ENCODE results near the gene SIKE1.
"Not testable (repeated sequence)": the region's sequence is repeated elsewhere in the genome, so short reads cannot be mapped to it uniquely, and the experiment has no call there.

Gene SIKE1

DNA sequence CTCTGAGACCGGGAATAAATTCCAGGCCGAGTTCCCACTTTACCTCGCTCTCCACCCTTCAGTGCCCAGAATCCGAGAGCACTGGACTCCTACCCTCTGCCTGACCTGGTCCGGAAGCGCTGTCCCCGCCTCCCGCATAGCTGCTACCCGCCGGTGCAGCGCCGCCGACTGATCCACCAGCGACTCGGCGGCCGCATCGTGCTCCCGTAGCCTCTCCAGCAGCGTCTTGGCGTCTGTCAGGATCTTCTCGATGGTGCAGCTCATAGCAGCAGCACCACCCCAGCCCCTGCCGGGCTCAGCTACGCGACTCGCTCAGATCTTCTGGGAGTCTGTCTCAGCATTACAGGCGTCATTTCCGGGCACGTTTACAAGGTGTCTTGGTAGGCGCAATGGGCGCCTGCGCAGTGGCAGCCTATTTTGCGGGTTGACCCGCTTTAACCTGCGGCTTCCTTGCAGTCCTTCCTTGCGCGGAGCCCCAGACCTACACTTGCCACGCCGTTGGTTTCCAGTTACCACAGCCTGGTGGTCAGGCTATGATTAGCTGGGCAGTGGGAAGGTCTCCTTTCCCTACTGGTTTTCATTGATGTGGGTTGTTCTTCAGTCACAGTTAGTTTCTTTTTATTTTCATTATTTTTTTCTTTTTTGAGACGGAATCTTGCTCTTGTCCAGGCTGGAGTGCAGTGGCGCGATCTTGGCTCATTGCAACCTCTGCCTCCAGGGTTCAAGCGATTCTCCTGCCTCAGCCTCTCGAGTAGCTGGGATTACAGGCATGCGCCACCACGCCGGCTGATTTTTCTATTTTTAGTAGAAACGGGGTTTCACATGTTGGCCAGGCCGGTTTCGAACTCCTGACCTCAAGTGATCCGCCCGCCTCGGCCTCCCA is at the start of gene SIKE1:
TSS of gene SIKE1 (minus strand) at position 342 of the 883 bp plus-strand sequence. CDS start at position 264, 78 bp downstream.
- DNase-seq, result peak; percentile 85

DNA sequence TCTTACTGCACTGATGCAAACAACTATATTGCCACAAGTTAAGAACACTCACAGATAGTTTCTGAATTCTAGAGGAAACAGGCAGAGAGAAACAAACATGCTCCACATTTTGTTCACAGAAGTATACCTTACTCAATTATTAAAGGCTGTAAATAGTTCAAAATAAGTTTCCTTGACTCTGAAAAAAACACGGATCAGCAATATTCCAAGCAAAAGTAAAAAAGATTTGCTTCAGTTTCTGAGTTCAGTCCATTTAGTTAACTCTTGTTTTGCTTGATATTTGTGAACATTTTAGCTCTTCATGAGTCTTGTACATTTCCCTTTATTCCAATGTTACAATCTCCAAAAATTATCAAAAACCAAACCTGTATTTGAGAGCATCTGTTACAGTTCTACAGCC is 49.6 kb upstream of the SIKE1 start:
- not testable (repeated sequence) for DNase-seq

DNA sequence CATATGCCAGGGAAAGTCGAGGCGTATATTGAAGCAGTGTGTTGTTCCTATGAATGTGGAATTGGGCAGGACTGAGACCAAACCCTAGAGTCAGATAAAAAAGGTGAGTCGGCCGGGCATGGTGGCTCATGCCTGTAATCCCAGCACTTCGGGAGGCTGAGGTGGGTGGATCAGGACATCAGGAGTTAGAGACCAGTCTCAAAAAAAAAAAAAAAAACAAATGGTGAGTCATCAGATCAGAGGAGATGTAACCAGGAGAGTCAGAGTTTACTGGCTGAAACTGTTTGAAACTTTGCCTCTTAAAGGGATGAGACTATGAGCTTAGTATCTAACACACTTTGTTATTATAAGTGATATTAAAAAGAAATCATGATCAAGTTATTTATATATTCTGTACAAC is 47.8 kb upstream of the SIKE1 start:
- no peak for DNase-seq

DNA sequence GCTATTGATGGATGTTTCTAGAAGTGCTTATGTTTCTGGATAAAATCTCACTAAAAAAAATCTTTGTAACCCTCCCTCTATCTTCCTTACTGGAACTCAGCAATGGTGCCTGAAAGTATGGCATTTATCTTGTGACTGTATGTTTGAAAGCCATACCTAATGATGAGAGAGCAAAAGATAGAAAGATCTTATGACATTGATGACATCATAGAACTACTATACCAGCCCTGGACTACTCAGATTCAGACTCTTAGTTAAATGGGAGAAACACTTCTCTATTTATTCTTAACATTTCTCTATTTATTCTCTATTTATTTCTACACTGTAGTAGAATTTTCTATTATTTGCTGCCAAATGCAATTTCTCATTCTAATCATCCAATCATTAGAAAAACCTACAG is 41.5 kb upstream of the SIKE1 start:
- DNase-seq, result no peak

DNA sequence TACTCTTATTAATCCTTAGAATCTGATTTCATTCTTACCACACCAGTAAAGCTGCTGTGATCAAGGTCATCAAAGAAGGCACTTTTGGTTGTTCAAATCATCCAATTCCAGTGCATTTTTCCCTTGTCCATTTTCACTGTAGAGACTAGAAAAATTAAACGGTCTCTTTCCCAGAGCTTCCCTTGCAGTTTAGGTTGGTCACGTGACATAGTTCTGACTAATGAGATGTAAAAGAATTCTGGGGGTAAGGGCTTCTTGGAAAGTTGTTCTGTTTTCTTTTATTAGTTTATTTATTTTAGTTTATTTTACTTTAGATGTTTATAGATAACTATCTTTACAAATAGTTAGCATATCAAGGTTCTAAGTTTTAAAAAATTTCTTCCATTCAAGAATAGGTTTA is 39.9 kb upstream of the SIKE1 start:
- no peak for DNase-seq

DNA sequence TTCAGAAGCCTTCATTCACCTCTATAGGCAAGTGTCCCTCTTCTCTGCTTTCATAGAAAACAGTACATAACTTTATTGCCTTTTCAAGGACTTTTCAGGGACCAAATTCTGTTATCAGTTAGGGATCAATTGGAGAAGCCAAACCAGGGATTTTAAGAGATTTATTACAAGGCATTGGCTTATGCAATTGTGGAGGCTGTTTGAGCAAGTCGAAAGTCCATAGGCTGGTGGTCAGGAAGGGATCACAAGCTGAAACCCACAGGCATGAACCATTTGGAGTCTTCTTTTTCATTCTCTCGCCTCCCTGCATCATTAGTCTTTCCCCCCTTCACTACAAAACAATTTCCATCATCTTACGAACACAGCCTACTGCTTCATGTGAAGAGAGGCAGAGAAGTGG is 39.4 kb upstream of the SIKE1 start:
- no peak for DNase-seq

DNA sequence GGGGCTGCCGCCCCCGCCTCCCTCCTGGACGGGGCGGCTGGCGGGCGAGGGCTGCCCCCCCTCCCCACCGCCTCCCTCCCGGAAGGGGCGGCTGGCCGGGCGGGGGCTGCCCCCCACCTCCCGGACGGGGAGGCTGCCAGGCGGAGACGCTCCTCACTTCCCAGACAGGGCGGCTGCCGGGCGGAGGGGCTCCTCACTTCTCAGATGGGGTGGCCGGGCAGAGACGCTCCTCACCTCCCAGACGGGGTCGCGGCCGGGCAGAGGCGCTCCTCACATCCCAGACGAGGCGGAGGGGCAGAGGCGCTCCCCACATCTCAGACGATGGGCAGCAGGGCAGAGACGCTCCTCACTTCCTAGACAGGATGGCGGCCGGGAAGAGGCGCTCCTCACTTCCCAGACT is 24.0 kb upstream of the SIKE1 start:
- not testable (repeated sequence) for DNase-seq

DNA sequence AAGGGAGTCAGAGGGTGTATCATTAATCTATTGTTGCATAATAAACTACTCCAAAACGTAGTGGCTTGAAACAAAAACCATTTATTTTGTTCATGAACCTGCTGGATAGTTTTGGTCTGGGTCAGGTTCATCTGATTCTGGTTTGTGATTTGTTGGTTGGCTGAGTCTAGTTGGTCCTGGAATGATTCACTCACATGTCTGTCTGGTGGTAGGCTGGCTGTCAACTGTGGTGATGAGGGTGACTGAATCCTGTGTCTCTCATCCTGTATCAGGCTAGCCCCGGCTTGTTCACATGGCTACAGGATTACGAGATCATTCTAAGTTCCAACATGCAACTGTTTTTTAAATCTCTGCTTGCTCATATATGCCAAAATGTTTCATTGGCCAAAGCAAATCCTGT is 22.5 kb upstream of the SIKE1 start:
- DNase-seq, result no peak

DNA sequence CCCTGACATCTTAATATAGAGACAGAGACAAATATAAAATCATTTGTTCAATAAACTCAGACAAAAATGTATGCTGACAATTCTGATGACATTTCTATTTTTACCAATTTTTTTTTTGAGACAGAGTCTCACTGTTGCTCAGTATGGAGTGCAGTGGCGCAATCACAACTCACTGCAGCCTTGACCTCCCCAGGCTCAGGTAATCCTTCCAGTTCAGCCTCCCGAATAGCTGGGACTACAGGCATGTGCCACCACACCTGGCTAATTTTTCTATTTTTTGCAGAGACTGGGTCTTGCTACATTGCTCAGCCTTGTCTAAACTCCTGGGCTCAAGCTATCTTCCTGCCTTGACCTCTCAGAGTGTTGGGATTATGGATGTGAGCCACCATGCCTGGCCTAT is 13.6 kb upstream of the SIKE1 start:
- DNase-seq, result no peak

DNA sequence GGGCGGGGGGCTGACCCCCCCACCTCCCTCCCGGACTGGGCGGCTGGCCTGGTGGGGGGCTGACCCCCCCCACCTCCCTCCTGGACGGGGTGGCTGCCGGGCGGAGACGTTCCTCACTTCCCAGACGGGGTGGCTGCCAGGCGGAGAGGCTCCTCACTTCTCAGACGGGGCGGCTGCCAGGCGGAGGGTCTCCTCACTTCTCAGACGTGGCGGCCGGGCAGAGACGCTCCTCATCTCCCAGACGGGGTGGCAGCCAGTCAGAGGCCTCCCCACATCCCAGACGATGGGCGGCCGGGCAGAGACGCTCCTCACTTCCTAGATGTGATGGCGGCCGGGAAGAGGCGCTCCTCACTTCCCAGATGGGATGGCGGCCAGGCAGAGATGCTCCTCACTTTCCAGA is 10.1 kb upstream of the SIKE1 start:
- not testable (repeated sequence) for DNase-seq

DNA sequence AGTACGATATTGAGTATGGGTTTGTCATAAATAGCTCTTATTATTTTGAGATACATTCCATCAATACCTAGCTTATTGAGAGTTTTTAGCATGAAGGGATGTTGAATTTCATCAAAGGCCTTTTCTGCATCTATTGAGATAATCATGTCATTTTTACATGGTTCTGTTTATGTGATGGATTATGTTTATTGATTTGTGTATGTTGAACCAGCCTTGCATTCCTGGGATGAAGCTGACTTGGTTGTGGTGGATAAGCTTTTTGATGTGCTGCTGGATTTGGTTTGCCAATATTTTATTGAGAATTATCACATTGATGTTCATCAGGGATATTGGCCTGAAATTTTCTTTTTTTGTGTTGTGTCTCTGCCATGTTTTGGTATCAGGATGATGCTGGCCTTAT is 6.0 kb upstream of the SIKE1 start:
- not testable (repeated sequence) for DNase-seq

DNA sequence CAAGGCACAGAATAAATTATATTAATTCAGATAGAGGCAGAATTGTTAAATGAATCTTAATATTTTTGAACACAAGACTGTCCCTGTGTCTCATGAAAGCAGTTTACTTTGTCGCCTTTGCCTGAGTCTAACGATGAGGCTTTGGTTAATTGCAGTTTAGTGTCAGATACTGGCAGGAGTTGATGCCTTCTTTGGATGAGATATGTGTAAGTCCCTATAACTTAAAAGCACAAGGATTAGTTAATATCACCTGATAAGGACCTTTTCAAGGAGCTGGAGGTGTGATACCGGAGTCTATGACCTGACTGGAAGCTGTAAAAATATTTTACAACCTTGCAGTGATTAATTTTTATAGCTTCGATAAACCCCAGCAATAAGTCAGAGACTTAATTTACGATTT is 2.0 kb upstream of the SIKE1 start:
- no peak for DNase-seq

DNA sequence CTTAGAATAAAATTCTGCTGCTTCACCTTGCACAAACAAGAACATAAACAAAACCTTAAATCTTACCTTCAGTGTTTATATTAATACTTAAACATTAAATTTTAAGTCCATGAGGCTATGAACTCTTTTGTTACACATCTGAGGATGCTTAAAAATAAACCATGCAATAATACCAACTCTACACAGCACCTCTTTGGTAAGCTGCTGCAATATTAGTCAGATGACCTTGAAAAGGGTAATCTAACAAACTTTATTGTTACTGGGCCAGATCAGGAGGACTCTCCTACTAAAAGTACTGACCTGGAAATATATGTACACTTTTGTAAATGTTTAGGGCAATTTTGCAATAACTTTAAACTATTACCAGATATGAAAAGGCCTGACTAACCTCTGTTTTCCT is 763 bp downstream of the SIKE1 start:
- no peak for DNase-seq

DNA sequence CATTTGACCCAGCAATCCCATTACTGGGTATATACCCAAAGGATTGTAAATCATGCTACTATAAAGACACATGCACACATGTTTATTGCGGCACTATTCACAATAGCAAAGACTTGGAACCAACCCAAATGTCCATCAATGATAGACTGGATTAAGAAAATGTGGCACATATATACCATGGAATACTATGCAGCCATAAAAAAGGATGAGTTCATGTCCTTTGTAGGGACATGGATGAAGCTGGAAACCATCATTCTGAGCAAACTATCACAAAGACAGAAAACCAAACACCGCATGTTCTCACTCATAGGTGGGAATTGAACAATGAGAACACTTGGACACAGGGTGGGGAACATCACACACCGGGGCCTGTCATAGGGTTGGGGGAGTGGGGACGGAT is 3.8 kb downstream of the SIKE1 start:
- DNase-seq, result not testable (repeated sequence)

DNA sequence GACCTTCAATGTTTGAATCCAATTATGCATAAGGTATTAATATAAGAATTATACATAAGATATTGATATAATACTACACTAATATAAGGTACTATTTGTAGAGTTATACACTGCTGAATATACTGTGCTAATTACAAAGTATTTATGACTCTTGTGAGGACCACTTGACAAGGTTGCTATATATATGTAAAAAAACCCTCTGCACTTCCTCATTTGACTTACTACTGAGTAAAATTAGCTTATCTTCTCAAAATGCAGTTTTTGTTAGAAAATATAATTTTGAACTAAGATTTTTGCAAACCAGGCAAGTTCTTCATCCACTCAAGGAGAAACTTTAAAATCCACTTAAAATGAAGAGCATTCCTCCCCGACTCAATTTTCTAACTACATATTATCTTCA is 8.5 kb downstream of the SIKE1 start:
- DNase-seq, result no peak

DNA sequence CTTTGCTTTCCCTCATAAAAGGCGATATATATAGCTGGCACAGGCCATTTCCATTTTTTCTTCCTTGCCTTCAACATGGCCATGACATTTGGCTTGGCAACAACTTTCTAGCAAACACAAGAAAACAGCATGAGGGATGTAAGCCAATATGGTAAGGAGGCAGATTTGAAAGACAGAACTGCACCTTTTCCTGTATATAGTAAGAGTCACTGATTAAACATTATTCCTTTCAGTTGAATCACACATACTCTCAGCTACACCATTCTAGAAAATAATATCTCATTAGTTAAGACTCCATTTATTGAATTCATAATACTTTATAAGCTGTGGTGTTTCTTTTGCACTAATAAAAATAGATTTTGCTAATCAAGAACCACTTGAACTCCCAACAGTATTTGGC is 9.5 kb downstream of the SIKE1 start:
- DNase-seq, result no peak

DNA sequence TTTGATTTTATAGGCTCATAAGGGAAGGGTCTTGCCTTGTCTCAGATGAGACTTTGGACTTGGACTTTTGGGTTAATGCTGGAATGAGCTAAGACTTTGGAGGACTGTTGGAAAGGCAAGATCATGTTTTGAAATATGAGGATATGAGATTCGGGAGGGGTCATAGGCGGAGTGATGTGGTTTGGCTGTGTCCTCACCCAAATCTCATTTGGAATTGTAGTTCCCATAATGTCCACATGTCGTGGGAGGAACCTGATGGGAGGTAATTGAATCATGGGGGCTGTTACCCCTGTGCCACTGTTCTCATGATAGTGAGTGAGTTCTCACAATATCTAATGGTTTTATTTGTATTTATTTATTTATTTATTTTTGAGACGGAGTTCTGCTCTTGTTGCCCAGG is 15.8 kb downstream of the SIKE1 start:
- DNase-seq, result no peak

DNA sequence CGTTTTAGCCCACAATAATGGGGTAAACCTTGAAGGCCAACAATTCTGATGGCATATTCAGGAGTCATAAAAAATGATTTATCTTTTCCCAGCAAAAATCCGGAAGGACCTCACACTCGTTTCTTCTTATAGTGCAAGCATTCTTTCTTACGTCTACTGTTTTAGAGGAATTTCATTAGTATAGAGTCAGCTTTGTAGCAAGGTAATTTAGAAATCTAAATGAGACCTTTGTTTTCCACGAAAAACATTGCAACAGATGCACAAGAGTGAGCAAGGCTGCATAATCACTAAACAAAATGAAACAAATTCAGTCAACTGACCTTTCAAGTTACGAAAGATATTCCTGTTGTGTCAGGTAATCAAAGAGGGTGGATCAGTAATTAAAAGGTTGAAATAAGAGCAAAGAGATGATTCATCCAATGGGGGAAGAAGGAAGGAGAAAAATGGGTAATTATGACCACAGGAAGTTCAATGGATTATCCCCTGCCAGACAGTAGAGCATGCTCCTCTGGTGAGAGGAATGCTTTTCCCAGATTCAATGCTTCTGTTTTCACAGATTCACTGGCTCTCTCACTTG is 22.1 kb downstream of the SIKE1 start:
- DNase-seq, result peak; percentile 26

DNA sequence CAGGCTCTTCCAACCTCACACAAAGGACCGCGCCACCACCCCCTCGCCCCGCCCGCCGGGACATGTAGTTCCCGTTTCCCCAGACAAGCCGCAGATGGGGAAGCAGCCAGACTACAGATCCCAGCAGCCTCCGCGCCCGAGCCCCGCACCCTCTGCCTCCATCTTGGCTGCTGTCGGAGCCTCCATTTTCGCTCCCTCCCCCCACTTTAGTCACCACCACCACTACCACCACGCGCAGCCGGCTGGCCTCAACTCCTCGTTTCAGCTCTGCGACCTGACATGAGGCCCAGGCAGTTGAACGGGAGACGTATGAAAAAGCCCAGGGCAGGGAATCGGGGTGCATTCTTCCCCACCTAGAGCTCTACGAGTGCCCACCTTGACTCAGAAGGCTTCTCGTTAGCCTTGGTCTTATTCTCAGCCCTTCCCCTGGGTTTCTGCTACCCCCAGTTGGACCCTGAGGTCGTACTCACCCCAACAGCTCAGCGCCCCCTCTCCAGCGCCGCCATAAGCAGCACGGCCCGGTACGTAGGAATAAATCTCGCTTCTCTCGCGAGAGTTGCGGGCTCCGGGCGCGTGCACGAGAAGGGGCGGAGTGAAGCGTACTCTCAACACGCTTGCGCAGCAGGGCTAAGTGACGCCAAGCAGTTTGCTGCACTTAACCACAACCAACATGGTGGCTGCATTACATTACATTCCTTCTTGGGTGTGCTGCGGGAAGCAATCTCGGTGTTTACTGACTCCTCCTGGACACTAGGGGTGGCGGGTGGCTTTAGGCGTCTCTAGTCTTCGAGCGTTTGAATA is 22.8 kb downstream of the SIKE1 start, which contains the start of gene CSDE1:
TSS of gene CSDE1 (minus strand) at position 530 of the 801 bp plus-strand sequence. CDS start 18,094 bp downstream, outside the sequence.
- DNase-seq, result peak; percentile 96

DNA sequence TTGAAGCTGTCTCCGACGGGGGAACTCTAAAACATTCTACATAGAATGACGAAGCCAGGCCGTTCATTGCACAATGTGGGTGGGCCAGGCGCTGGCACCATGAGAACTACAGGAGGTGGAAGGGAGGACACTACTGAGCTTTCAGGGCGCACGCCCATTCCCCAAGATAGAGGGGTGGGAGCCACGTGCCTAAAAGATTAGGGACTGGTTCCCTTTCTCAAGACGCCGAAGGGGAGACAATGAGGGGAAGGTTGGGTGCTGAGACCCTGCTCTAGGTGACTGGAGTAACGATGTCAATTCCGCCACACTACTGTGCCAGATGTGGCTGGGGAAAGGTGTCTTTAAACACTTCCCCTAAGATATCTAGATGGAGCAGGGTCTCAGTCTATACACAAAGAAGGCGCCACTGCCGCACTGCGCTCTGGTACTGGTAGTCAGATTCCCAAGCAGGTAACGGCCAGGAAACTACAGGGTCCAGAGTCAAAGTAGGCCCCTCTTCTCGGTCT is 23.5 kb downstream of the SIKE1 start:
- no peak for DNase-seq

DNA sequence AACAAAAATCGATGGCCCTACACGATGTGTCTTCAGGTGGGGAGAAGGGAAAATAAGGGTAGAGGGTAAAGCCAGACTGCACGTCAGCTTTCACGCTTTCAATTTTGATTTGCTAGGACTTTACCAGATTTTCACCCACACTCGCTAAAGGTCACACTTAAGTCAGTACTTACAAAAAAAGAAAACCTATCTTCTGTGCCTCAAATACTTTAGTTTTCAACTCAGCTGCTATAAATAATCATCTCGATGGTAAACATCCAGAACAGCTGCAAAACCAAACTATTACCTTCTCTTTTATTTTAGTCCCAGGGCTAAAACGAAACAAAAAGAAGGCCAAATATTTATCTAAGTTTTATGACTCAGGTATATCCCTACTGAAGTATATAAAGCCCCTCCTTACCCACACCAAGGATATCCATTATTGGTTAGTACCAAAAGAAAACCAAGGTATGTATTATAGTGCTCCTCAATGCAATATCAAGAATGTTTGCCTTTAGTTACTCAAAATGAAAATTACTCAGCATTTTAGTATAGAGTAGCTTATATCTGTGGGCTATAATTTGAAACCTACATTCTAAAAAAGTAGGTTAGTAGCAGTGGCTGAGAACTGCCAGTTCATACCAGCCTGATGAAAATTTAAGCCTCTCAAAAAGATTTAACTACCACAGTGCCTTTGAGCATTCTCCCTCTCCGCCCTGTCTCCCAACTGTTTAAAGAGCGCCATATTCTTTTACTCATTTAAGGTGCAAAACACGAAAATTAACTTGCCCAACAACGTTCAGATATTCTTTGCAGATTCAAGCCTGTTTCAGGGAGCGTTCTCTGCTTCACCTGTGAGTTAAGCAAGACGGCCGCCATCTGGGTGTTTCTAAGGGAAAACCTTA is 24.2 kb downstream of the SIKE1 start:
- no peak for DNase-seq
